ENCODE measurements around the gene CD59.

The CD59 gene

DNA sequence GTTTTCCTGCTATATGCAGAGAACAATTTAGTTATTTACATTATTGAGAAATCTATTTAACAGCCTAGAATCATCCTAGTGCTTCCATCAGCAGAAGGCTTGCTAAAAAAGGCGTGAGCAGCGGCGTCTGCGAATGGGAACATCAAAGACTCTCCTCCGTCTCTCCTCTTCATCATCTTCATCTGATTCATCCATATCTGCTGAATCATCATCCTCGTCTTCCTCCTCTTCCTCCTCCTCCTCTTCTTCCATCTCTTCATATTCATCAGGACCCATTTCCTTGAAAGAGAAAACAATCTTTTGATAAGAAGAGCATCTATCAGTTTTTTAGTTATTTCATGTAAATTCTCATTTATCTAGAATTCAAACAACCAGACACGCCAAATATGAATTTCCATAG, 5.6 kb upstream of the CD59 start:
- TF ChIP-seq, protein P1, sequence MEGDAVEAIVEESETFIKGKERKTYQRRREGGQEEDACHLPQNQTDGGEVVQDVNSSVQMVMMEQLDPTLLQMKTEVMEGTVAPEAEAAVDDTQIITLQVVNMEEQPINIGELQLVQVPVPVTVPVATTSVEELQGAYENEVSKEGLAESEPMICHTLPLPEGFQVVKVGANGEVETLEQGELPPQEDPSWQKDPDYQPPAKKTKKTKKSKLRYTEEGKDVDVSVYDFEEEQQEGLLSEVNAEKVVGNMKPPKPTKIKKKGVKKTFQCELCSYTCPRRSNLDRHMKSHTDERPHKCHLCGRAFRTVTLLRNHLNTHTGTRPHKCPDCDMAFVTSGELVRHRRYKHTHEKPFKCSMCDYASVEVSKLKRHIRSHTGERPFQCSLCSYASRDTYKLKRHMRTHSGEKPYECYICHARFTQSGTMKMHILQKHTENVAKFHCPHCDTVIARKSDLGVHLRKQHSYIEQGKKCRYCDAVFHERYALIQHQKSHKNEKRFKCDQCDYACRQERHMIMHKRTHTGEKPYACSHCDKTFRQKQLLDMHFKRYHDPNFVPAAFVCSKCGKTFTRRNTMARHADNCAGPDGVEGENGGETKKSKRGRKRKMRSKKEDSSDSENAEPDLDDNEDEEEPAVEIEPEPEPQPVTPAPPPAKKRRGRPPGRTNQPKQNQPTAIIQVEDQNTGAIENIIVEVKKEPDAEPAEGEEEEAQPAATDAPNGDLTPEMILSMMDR (conservative IDR thresholded peaks at IDR 0.05): no peak
- TF ChIP-seq ZFX (IDR thresholded peaks at IDR 0.05): no peak
- H3K27ac ChIP-seq: no peak overlapping the region

DNA sequence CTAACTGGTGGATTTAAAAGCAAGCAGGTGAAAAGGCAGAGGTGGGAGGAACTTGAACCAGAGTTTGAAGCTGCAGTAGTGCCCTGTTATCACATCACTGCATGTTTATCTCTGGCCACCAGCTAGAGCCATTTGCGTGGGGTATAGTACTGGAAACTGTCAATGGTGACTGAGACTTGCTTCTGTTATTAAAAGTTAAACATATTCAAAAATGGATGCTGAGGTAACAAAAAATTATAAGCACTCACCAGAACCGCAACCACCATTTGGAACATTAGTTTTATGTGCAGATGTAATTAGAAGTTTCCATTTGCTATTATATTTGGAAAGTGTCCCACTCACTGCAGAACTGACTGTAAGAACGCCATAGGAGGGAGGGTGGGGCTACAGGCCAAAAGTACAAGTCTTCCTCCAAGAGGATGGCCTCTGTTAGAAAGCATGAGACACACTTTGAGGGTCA, 1.2 kb upstream of the CD59 start:
- H3K27ac ChIP-seq: peak overlapping the region; percentile 69
- TF ChIP-seq ZFX (IDR thresholded peaks at IDR 0.05): no peak
- TF ChIP-seq, protein P1 (conservative IDR thresholded peaks at IDR 0.05): no peak

DNA sequence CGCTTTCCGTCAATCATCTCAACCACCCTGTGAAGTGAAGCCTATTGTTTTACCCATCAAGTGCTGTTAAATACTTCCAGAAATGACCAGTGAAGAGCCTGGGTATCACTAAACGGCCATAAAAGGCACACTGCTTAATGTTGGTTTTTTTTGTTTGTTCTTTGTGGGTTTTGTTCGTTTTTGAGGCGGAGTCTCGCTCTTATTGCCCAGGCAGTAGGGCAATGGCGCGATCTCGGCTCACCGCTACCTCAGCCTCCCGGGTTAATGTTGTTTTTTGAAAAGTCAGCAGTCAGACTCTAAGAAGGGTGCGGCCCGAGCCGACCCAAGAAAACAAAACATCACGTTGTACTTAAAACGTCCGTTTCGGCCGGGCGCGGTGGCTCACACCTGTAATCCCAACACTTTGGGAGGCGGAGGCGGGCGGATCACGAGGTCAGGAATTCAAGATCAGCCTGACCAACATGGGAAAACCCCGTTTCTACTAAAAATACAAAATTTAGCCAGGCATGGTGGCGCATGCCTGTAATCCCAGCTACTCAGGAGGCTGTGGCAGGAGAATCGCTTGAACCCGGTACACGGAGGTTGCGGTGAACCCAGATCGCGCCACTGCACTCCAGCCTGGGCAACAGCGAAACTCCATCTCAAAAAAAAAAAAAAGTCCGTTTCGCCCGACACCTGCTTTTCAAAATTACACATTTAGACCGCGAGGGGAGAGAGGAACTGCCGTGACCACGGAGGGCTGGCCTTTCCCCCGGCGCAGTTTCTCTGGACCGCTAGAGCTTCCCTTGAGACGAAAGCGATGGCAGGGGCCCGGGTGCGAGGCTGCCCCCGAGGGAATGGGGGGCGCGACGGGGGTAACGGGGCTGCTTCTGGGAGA, 714 bp downstream of the CD59 start:
- TF ChIP-seq, protein P1 (conservative IDR thresholded peaks at IDR 0.05): no peak; the same call in 1 of the 2 replicates
- no peak for TF ChIP-seq ZFX (IDR thresholded peaks at IDR 0.05)
- H3K27ac ChIP-seq: peak overlapping the region; percentile 69

- H3K27ac ChIP-seq: peak overlapping the region; percentile 69; the same call in 1 of the 2 replicates
- TF ChIP-seq, protein P1 (conservative IDR thresholded peaks at IDR 0.05): no peak
- no peak for TF ChIP-seq ZFX (IDR thresholded peaks at IDR 0.05)
Observed at GRCh38 chr11:33734441-33735270, 1.6 kb downstream of the CD59 start.

- no peak overlapping the region for H3K27ac ChIP-seq
- no peak for TF ChIP-seq ZFX (IDR thresholded peaks at IDR 0.05)
- TF ChIP-seq, protein P1 (conservative IDR thresholded peaks at IDR 0.05): no peak
Observed at GRCh38 chr11:33733980-33734379, 2.2 kb downstream of the CD59 start.

DNA sequence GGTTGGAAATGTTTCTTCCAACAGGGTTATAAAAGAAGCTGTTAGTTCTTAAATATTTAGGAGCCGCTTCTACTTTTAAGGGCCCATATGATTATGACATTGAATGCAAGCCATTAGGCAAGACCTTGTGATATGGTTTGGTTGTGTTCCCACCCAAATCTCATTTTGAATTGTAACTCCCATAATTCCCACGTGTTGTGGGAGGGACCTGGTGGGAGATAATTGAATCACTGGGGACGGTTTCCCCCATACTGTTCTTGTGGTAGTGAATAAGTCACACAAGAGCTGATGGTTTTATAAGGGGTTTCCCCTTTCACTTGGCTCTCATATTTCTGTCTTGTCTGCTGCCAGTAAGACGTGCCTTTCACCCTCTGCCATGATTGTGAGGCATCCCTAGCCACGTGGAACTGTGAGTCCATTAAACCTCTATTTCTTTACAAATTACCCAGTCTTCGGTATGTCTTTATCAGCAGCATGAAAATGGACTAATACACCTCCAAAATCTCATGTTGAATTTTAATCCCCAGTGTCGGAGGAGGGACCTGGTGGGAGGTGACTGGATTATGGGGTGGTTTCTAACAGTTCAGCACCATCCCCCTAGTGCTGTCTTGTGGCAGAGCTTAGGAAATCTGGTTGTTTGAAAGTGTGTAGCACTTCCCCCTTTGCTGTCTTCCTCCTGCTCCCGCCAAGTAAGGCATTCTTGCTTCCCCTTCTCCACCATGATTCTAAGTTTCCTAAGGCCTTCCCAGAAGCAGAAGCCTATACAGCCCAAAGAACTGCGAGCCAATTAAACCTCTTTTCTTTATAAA, 4.3 kb downstream of the CD59 start:
- TF ChIP-seq, protein P1 (conservative IDR thresholded peaks at IDR 0.05): no peak
- no peak for TF ChIP-seq ZFX (IDR thresholded peaks at IDR 0.05)
- no peak overlapping the region for H3K27ac ChIP-seq
